Adrenal gland (tissue), 12 donors: ENCODE results near the gene NSUN4. TPM values are rescaled to one million over a fixed set of nuclear protein-coding genes. Genes with fewer than 3 reads are reported as not detected.

Experiments used
- DNase-seq, 7 donors: peaks; one replicate each; pipeline ENCODE4 v3.0.0-alpha.2; 2019 to 2020
- H3K27ac ChIP-seq, 5 donors: fragments of 200-600 bp; sonication (generic) in 4 of 5; 1 replicate in 3 of 5; 2 replicates in 2 of 5; pipeline versions ENCODE4 v1.5.1 to v1.8.0; 2016 to 2020; ENCODE audit warnings: mild to moderate bottlenecking in 1 of 5
- H3K27me3 ChIP-seq: fragments of 200-600 bp; 2 replicates; pipeline ENCODE4 v1.8.0; 2021
- H3K36me3 ChIP-seq, 2 donors: fragments of 200-600 bp; replicated peaks in 1 of 2; 1 replicate in 1 of 2; 2 replicates in 1 of 2; pipeline versions ENCODE4 v1.5.1 to v1.8.0; 2018 to 2022
- H3K4me1 ChIP-seq, 2 donors: fragments of 200-600 bp; replicated peaks in 1 of 2; 1 replicate in 1 of 2; 2 replicates in 1 of 2; pipeline versions ENCODE4 v1.5.1 to v1.8.0; 2018 to 2021
- H3K4me3 ChIP-seq, 4 donors: fragments of 200-600 bp; sonication (generic) in 3 of 4; one replicate each; pipeline ENCODE4 v1.5.1; 2016 to 2018
- H3K9me3 ChIP-seq, 3 donors: fragments of 200-600 bp; sonication (generic) in 1 of 3; replicated peaks in 1 of 3; 1 replicate in 2 of 3; 2 replicates in 1 of 3; pipeline versions ENCODE4 v1.5.1 to v1.8.0; 2016 to 2021
- POLR2A ChIP-seq, 2 donors: fragments of 450-650 bp; IDR thresholded peaks; one replicate each; pipeline ENCODE4 v1.6.1; 2017; ENCODE audit warnings: antibody characterized with exemption in 2 of 2, mild to moderate bottlenecking in 2 of 2, moderate library complexity in 1 of 2
- WGBS, 4 donors: extraction: QIAGEN DNeasy Blood & Tissue Kit in 2 of 4; methylation state at CpG; one replicate each; pipeline versions ENCODE4 v1.1.5 to v1.1.7; 2013 to 2017; 5-methylcytosine and 5-hydroxymethylcytosine counted together
- intact Hi-C, 2 donors: fragments of 100-400 bp; cut with DNase I; formaldehyde crosslinking; loops; one replicate each; pipeline versions ENCODE4 v1.14.1 to v1.15.0; 2022 to 2023
- polyA plus RNA-seq, 3 donors: library from polyadenylated mRNA; stranded (reverse); fragments of 200-250 nt in 2 of 3; fragments of 350-450 nt in 1 of 3; fragmentation: Illumina TruSeq in 1 of 3; extraction: RNeasy Lipid Tissue Mini Kit (QIAGEN cat#74804) in 1 of 3; gene quantifications; one replicate each; pipeline ENCODE4 v1.2.3, GENCODE V29; 2013 to 2014
- total RNA-seq, 9 donors: library from RNA; depleted of rRNA in 4 of 9; stranded (reverse); fragments of >200 nt in 4 of 9; fragments of 120-200 nt in 1 of 9; fragmentation: NEBNext Ultra II Directional in 1 of 9; extraction: Animal tissue kit (Norgen Biotek cat#: 25700) in 1 of 9; gene quantifications; one replicate each; pipeline versions ENCODE4 v1.1.0 to v1.2.4, GENCODE V29; 2013 to 2023
- TF ChIP-seq, protein P1 (sequence below), 6 experiments: fragments of 450-650 bp in 4 of 6; fragments of 200-600 bp in 2 of 6; sonication (generic) in 1 of 6; IDR thresholded peaks; 1 replicate in 5 of 6; 2 replicates in 1 of 6; pipeline versions ENCODE4 v1.5.1 to v1.8.0; 2016 to 2021; ENCODE audit warnings: antibody characterized with exemption in 6 of 6, mild to moderate bottlenecking in 2 of 6, moderate library complexity in 1 of 6
- donor health status: healthy with polysubstance abuse.
- donor health status: Bipolar disorder and iron deficiency.
- donor health status: DM: yes; HTN: yes; CAD: no.
- donor health status: DM: no; HTN: no; CAD: no.
- donor health status: DM: no; HTN: no; CAD: no.
- donor health status: DM: yes; HTN: yes; CAD: no.

Gene NSUN4
- total and polyA plus RNA-seq, 12 donors: 13.8 to 46.1 (median 37.2) TPM

DNA sequence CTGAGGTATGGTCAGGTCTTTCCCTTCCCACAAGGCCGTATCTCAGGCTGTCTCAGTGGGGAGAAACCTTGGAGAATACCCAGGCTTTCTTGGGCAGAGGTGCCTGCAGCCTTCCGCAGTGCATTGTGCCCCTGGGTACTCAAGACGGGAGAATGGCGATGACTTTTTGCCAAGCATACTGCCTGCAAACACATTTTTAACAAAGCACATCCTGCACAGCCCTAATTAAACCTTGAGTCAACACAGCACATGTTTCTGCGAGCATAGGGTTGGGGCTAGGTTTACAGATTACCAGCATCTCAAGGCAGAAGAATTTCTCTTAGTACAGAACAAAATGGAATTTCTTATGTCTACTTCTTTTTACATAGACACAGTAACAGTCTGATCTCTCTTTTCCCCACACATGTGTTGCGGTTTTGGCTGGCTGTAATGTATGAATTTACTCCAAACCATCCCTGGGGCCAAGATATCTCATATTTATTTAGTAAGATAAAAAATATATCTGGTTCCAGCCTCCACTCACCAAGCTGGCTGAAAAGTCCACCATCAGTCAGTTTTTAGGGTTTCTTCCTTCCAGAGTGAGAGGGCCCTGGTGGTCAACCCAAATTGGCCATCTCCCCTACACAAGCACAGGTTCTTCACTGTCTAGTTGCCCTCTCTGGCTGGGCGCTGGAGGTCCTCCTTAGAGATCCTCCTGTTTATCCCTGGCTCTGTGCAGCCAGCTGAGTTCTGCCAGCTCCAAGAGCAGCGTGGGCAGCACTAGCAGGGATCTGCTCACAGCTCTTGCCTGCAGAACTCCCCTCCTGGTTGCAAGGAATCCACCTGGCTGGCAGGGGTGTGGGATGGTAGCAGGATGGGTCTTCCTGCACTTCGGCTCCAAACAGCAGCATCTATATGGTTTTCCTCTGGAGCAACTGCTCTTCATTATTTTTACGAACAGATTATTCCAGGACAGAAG, 56.1 kb downstream of the NSUN4 start:
- Histone ChIP-seq H3K4me3 (no peak overlapping the region), H3K9me3 (no peaks in the 10 kb centered on the region), H3K4me1 (peaks cover 0 to 19% of the 10 kb centered on the region in 2 donors), H3K27ac (no peak overlapping the region), H3K36me3 (no peaks in the 10 kb centered on the region), H3K27me3 (no peaks in the 10 kb centered on the region)
- TF ChIP-seq, protein P1, sequence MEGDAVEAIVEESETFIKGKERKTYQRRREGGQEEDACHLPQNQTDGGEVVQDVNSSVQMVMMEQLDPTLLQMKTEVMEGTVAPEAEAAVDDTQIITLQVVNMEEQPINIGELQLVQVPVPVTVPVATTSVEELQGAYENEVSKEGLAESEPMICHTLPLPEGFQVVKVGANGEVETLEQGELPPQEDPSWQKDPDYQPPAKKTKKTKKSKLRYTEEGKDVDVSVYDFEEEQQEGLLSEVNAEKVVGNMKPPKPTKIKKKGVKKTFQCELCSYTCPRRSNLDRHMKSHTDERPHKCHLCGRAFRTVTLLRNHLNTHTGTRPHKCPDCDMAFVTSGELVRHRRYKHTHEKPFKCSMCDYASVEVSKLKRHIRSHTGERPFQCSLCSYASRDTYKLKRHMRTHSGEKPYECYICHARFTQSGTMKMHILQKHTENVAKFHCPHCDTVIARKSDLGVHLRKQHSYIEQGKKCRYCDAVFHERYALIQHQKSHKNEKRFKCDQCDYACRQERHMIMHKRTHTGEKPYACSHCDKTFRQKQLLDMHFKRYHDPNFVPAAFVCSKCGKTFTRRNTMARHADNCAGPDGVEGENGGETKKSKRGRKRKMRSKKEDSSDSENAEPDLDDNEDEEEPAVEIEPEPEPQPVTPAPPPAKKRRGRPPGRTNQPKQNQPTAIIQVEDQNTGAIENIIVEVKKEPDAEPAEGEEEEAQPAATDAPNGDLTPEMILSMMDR (IDR thresholded peaks at IDR 0.05): no peak
- no peak for TF ChIP-seq POLR2A (IDR thresholded peaks at IDR 0.05)
- 75 to 82% (median 81%) methylated on average over 9 to 10 of the region's 10 CpGs for WGBS, 4 donors
- DNase-seq: no peak
- intact Hi-C loops: no loop called here

GRCh38 chr1:46399307-46399706, 58.7 kb downstream of the NSUN4 start:
- peaks cover 11 to 25% of the 10 kb centered on the region in 2 donors for H3K4me1 ChIP-seq
- no peaks in the 10 kb centered on the region for H3K9me3 ChIP-seq
- H3K27me3 ChIP-seq: no peaks in the 10 kb centered on the region
- intact Hi-C loops: no loop called here
- no peaks in the 10 kb centered on the region for H3K36me3 ChIP-seq
- no peak for TF ChIP-seq POLR2A (IDR thresholded peaks at IDR 0.05)
- TF ChIP-seq, protein P1 (IDR thresholded peaks at IDR 0.05): no peak
- DNase-seq: no peak
- no peak overlapping the region for H3K27ac ChIP-seq
- H3K4me3 ChIP-seq: no peak overlapping the region
- 83 to 86% (median 84%) methylated on average over 9 of the region's 9 CpGs for WGBS, 4 donors

DNA sequence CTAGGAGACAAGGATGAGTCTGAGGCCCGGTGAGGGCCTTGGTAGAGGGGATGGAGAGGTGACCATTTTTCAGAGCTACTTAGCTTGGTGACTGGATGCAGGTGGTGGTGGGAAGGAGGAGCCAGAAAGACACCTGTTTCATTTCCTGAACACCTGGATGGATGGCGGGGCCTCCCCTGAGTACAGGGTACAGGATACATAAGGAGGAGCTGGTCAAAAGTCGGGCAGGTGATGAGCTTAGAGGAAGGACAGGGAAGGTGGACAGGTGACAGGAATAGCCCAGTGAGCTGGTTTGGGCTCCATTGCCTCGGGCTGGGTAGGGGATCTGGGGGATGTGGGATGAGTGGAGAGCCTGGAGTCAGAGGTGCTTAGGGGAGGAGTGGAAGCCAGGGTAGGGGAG, 59.8 kb downstream of the NSUN4 start:
- H3K36me3 ChIP-seq: no peaks in the 10 kb centered on the region

More for the DNA sequence above, 59.8 kb downstream of the NSUN4 start:
- H3K4me3 ChIP-seq: no peak overlapping the region
- peaks cover 11 to 14% of the 10 kb centered on the region in 2 donors for H3K4me1 ChIP-seq
- TF ChIP-seq, protein P1 (IDR thresholded peaks at IDR 0.05): no peak
- no peak for TF ChIP-seq POLR2A (IDR thresholded peaks at IDR 0.05)
- intact Hi-C loops: no loop called here
- no peak for DNase-seq
- H3K27ac ChIP-seq: no peak overlapping the region
- H3K27me3 ChIP-seq: no peaks in the 10 kb centered on the region
- no peaks in the 10 kb centered on the region for H3K9me3 ChIP-seq
- 77 to 86% (median 84%) methylated on average over 4 of the region's 4 CpGs for WGBS, 4 donors
